Mesodermal cell (in vitro differentiated cells): ENCODE results near the gene FRS3. TPM values are rescaled to one million over a fixed set of nuclear protein-coding genes. Genes with fewer than 3 reads are reported as not detected.

Experiments used
- H3K27ac ChIP-seq: 2 replicates; pipeline ENCODE4 v1.7.0; 2013; ENCODE audit warnings: mild to moderate bottlenecking, low read depth, low read length, moderate library complexity; ENCODE audit not compliant: severe bottlenecking
- H3K36me3 ChIP-seq: 2 replicates; pipeline ENCODE4 v1.7.1; 2013; ENCODE audit warnings: mild to moderate bottlenecking, low read length, moderate library complexity; ENCODE audit not compliant: control insufficient read depth, insufficient read depth
- H3K4me1 ChIP-seq: one replicate; pipeline ENCODE4 v1.7.1; 2013; ENCODE audit warnings: mild to moderate bottlenecking, low read length; ENCODE audit not compliant: insufficient read depth, control insufficient read depth, poor library complexity, severe bottlenecking
- H3K4me3 ChIP-seq: 2 replicates; pipeline ENCODE4 v1.7.0; 2013; ENCODE audit warnings: low read length, control low read depth, mild to moderate bottlenecking; ENCODE audit not compliant: insufficient read depth, poor library complexity, severe bottlenecking; ENCODE audit errors: extremely low read depth
- H3K9me3 ChIP-seq: 2 replicates; pipeline ENCODE4 v1.7.1; 2013; ENCODE audit warnings: mild to moderate bottlenecking, low read length, moderate library complexity; ENCODE audit not compliant: control insufficient read depth
- WGBS, 2 experiments: methylation state at CpG; one replicate each; pipeline ENCODE4 v1.1.5; 2013; ENCODE audit warnings: missing lambda C conversion rate in 2 of 2; ENCODE audit not compliant: insufficient coverage in 2 of 2; 5-methylcytosine and 5-hydroxymethylcytosine counted together
- polyA plus RNA-seq, 2 experiments: library from polyadenylated mRNA; stranded (reverse); fragments of 50-300 nt; gene quantifications; one replicate each; pipeline ENCODE4 v1.2.3, GENCODE V29; 2013

The FRS3 gene, protein sequence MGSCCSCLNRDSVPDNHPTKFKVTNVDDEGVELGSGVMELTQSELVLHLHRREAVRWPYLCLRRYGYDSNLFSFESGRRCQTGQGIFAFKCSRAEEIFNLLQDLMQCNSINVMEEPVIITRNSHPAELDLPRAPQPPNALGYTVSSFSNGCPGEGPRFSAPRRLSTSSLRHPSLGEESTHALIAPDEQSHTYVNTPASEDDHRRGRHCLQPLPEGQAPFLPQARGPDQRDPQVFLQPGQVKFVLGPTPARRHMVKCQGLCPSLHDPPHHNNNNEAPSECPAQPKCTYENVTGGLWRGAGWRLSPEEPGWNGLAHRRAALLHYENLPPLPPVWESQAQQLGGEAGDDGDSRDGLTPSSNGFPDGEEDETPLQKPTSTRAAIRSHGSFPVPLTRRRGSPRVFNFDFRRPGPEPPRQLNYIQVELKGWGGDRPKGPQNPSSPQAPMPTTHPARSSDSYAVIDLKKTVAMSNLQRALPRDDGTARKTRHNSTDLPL
- polyA plus RNA-seq (2013, experiment 1 of 2) = 10.3 TPM
- polyA plus RNA-seq (2013, experiment 2 of 2) = 8.5 TPM

DNA sequence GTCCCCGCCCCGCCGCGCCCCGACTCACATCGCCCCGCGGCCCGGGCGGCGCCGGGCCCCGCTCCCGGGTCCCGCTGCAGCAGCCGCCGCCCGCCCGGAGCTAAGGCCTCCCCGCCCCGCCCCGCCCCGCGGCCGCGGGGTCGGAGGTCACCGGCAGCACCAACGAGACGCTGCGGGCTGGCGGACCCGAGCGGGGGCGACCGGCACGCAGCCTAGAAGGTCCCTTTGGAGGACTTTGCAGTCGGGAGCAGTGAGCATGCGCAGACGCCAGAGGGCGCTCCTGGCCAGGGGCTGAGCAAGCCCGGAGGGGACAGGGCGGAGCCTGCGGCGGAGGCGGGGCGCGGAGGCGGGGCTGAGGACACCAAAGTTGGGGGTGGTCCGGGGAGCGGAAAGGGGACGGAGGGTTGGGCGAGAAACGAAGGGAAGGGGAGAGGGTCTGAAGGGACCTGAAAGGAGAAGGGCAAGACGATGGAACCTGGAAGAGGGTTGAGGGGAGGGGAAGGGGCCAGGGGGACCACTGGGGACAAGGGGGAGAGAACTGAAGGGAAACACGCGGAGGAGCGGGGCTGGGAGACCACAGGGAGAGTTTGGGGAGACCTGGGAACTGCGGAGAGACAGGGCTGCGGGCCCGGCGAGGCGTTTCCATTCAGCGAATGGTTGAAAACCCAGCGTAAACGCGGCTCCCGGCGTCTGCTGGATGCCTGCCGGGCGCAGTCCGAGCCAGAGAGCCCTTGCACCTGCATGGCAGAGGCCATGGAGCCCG lies at the start of gene FRS3:
Gene FRS3, minus strand, starts transcription at position 113 of the 763 bp plus-strand sequence. CDS start 2,913 bp downstream, outside the sequence.
- no peaks in the 10 kb centered on the region for H3K9me3 ChIP-seq
- peaks cover 8% of the 10 kb centered on the region for H3K4me1 ChIP-seq
- H3K27ac ChIP-seq = peak within 1 kb of the TSS; percentile 29
- WGBS, 2 experiments = 0% methylated on average over 67 to 73 of the region's 73 CpGs
- H3K4me3 ChIP-seq = peak within 1 kb of the TSS; percentile 66
- H3K36me3 ChIP-seq = peaks cover 19% of the 10 kb centered on the region

DNA sequence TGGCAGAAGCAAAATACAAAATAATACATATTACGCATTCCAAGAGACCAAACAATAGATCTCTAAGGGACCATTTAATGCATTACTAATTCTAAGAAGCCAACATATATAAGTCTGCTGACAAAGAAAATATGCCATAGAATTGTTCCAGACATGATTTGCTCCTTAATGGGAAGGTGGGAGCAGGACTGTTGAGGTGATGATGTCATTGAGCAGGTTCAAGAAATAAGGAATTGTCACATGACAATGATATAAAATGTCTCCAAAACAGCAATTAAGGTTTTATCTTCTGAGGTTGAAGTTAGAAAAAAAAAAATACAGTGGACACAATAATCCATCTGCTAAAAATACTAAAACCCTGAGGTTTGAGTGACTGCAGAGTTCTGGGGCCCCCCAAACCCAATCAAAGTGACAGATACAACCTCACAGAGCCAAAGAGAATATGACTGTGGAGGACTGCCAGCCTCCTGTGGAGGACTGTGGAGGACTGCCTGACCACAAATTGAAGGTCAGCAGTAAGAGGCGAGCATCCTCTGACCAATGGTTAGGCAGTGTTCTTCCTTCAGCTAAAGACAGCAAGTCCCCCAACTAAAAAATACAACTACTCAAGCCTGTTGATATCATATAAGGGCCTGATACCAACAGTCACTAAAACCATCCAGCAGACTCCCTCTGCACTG lies 46.8 kb upstream of the FRS3 start:
- Histone ChIP-seq H3K4me3 (no peak overlapping the region), H3K36me3 (no peaks in the 10 kb centered on the region), H3K27ac (no peak overlapping the region), H3K4me1 (peaks cover 18% of the 10 kb centered on the region), H3K9me3 (no peaks in the 10 kb centered on the region)
- 100% methylated on average over 1 of the region's 2 CpGs; no CpG with 5 or more reads in 1 of the 2 experiments for WGBS, 2 experiments

DNA sequence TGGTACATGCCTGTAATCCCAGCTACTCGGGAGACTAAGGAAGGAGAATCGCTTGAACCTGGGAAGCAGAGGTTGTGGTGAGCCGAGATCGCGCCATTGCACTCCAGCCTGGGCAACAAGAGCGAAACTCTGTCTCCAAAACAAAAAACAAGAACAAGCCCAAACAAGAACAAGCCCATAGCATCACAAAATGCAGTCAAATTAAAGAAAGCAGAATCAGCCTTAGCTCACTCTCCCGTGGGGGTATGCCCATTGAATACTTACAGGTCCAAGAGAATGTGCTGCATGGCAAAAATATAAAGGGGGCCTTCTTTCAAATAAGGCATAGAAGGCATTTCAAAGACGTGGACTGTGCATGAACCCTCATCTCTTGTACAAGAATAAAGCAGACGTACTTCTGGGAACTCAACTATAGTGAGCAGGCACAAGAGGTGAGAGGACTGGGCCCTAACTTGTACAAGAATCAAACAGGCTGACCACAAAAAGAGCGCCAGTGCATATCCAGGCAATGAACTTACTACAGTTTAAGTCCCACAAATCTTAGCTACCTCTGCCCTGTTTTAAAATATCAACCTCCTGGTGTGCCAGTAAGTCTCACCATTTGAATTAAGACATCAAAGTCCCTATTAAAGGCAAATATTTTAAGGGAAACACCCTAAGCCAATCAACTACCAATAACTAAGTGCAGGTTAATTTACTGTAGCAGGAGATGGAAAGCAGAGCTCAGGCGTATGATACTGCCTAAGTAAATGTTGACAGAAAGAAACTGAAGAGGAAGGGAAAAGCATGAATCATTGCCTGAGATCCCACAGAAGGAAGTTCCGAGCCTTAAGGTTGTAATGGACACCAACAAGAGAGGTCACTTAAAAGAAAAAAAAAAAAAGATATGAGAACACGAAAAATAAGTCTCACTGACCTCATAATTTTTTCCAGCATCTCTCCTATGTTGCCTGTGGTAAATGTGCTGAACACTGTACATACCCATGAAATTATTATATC lies 45.2 kb upstream of the FRS3 start:
- Histone ChIP-seq H3K4me3 (no peak overlapping the region), H3K4me1 (peaks cover 18% of the 10 kb centered on the region), H3K9me3 (no peaks in the 10 kb centered on the region), H3K27ac (no peak overlapping the region), H3K36me3 (no peaks in the 10 kb centered on the region)
- 92 to 97% methylated on average over 7 to 8 of the region's 13 CpGs for WGBS, 2 experiments

DNA sequence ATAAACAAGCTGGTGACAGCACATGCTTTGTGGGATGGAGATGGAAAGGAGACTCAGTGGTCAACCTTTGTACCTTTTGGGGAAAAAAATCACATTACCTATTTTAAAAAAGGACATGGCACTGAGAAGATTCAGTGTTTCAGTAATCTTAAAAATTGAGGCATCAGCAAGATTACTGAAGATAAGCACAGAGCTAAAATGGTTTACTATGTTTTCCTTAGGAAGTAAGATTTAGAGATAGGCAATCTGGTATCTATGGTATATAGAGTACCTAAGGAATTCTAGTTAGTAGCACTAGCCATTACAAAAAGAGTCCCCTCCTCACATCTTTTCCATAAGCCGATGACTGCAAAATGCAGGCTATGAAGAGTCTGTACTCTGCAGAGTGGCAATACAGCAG lies 43.5 kb upstream of the FRS3 start:
- Histone ChIP-seq H3K9me3 (no peaks in the 10 kb centered on the region), H3K4me1 (peaks cover 18% of the 10 kb centered on the region), H3K27ac (no peak overlapping the region), H3K36me3 (no peaks in the 10 kb centered on the region), H3K4me3 (no peak overlapping the region)
- WGBS, 2 experiments = 100% methylated on average over 1 of the region's 1 CpG

DNA sequence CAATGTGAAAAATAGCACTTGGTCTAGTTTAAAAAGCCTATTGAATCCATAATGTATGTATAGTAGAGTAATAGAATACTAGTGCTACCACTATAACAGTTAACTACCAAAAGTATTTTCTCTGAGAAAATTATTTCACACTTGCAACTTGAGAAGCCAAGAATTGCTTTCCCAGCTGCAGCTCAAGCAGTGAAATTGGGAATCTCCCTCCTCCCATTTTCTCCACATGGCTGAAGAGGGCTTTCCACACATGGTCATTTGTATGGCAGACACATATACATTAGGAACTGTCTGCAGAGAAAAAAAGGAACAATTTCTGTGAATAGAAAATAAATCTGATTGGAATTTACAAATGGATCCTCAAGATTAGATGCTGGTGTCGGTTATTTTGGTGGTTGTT lies 42.3 kb upstream of the FRS3 start:
- H3K36me3 ChIP-seq = no peaks in the 10 kb centered on the region
- H3K9me3 ChIP-seq = no peaks in the 10 kb centered on the region
- H3K4me1 ChIP-seq = peaks cover 18% of the 10 kb centered on the region
- WGBS, 2 experiments = 100% methylated on average over 1 of the region's 1 CpG
- H3K4me3 ChIP-seq = no peak overlapping the region
- H3K27ac ChIP-seq = no peak overlapping the region

DNA sequence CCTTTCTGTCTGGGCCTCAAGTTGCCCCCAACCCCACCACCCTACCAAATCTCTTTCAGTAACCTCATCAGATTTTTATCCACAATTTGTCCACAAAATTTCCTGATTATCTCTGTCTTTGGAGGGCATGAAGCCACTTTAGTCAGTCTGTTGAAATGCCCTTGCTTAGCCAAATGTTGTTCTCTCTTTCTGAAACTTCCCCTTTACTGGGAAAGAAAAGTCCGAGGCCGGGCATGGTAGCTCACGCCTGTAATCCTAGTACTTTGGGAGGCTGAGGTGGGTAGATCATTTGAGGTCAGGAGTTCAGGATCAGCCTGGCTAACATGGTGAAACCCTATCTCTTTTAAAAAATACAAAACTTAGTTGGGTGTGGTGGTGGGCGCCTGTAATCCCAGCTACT lies 41.6 kb upstream of the FRS3 start:
- Histone ChIP-seq H3K4me1 (peaks cover 18% of the 10 kb centered on the region), H3K36me3 (no peaks in the 10 kb centered on the region), H3K9me3 (no peaks in the 10 kb centered on the region), H3K27ac (no peak overlapping the region), H3K4me3 (no peak overlapping the region)
- WGBS, 2 experiments = 80 to 93% methylated on average over 1 to 3 of the region's 4 CpGs

DNA sequence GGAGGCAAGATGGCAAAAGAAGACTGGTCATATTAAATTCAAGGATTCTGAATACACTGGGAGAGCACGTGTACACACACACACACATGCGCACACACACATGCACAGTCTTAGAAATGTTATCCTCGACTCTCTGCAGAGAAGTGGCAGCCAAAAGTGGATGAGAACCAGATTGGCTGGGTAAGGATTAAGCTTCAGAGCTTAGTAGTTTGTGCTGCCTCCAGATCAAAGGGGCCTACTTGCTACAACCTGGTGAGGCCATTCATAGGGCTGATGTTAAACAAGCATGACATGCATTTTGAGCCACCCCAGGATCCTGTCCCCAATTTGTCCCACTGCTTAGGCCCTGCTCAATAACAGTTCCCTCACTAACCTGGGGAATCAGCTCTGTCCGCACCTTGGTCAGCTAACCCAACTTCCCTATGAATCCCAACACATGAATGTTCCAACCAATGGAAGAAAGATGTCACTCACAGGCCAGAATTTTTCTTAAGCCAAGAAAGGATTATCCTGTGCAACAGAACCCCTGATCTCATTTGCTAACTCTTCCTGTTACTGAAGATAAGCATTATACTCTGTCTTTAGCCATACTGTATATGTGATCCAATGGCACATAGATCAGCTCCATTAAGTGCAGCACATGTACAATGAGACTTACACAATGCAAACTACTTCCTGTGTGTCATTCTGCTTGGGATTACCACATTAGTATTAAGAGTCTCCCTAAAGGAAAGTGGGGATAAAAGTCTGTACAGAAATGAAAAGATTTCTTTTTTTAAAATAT lies 38.8 kb upstream of the FRS3 start:
- H3K27ac ChIP-seq = no peak overlapping the region
- no peaks in the 10 kb centered on the region for H3K36me3 ChIP-seq
- peaks cover 6% of the 10 kb centered on the region for H3K4me1 ChIP-seq
- H3K4me3 ChIP-seq = no peak overlapping the region
- 93 to 100% methylated on average over 1 to 3 of the region's 4 CpGs for WGBS, 2 experiments
- no peaks in the 10 kb centered on the region for H3K9me3 ChIP-seq

DNA sequence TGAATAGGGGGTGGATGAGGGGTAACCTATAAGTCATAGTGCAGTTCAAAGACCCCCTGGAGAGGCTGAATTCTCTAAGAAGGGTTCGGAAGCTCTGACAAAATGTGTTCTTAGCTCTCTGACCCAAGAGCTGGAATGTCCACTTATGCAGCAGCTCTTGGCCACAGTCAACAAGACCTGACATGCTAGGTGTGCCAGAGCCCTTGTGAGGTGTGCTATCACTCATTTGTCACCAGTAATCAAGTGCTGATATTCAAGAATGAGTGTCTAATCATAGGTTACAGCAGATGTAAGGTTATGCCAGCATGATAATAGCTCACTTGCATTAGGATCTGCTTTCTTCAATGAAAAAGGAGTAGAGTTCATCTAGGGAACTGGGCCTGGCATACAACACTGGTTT lies 35.9 kb upstream of the FRS3 start:
- H3K27ac ChIP-seq = no peak overlapping the region
- WGBS, 2 experiments = 82 to 100% methylated on average over 1 of the region's 1 CpG
- no peaks in the 10 kb centered on the region for H3K36me3 ChIP-seq
- no peaks in the 10 kb centered on the region for H3K9me3 ChIP-seq
- H3K4me3 ChIP-seq = no peak overlapping the region
- no peaks in the 10 kb centered on the region for H3K4me1 ChIP-seq

DNA sequence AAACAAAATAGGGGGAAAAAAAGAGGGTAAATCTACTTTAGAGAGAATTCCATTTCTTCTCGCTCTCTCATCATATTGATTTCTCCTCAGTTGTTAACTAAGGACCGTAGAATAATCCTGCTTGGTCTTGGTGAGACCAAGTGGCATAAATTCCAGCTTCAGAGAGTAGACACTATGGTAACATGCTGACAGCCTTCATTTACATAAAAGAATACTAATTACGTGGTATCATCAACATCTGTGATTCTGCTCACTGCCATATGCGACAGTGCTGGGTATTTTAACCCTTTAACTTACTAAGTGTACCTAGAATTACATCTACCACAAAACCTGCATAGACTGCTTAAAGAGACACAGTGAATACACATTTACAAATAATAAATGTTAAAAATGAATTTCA lies 34.9 kb upstream of the FRS3 start:
- no peaks in the 10 kb centered on the region for H3K4me1 ChIP-seq
- H3K9me3 ChIP-seq = no peaks in the 10 kb centered on the region
- WGBS, 2 experiments = 96% methylated on average over 3 to 4 of the region's 4 CpGs
- H3K4me3 ChIP-seq = no peak overlapping the region
- no peak overlapping the region for H3K27ac ChIP-seq
- no peaks in the 10 kb centered on the region for H3K36me3 ChIP-seq
